GM12892 (cell line): ENCODE data around the gene WDR13.

Source experiments
- POLR2A ChIP-seq: IDR thresholded peaks from 2 replicates; pipeline ENCODE4 v1.6.1; 2011; ENCODE audit warnings: low read depth, low read length, control low read depth
- POLR2AphosphoS5 ChIP-seq: IDR thresholded peaks from 2 replicates; pipeline ENCODE4 v1.6.1; 2011; ENCODE audit warnings: low read depth, low read length, control low read depth
- TAF1 ChIP-seq: IDR thresholded peaks from 2 replicates; pipeline ENCODE4 v1.6.1; 2011; ENCODE audit warnings: low read depth, mild to moderate bottlenecking, control low read depth, low read length, borderline replicate concordance

DNA sequence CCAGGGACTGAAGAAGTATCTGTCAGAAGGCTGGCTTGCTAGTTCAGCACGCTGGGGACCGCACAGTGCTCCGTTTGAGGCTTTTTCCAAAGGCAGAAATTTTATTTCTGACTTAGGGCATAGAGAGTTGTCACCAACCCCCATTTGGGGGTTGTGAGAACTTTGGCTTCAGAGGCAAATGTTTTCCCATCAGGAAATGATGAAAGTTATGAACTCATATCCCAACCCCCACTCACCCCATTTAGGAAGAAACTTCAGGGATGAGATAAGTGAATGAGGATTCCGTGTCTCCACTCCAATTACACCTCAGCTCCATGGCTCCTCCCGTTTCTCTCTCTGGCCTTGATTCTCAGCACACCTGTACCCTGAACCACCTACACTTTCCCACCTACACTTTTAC is 4.3 kb upstream of the WDR13 start:
- no peak for TF ChIP-seq TAF1
- TF ChIP-seq POLR2A, result no peak
- no peak for TF ChIP-seq POLR2AphosphoS5
